Stimulated activated CD8-positive, alpha-beta memory T cell treated with anti-CD3 and anti-CD28 coated beads, Interleukin-12 subunit alpha, Interleukin-12 subunit beta, amount 100 ng/mL, for 24 hours (primary cell): ENCODE measurements around the gene DCC.
"Not testable (repeated sequence)": the region's sequence is repeated elsewhere in the genome, so short reads cannot be mapped to it uniquely, and the experiment has no call there.

ENCODE experiments used
- DNase-seq: peaks from one replicate; pipeline ENCODE4 v3.0.0-alpha.2; 2020; ENCODE audit errors: extremely low read depth

DCC gene

GRCh38 chr18:53382870-53383269, 1042.9 kb downstream of the DCC start:
- DNase-seq, result no peak

DNA sequence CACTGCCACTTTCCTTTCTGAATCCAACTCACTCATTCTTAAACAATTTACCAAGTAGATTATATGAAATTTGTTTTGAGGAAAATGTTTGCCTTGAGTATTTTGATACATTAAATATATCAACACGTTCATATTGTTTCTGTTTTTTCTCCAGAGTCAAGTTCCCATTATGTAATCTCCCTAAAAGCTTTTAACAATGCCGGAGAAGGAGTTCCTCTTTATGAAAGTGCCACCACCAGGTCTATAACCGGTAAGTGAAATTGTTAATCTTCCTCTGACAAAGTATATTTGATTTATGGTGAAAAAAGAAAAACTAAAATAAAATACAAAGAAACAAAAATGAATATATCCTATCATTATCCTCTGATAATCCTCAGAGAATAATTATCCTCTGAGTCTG, 1045.9 kb downstream of the DCC start:
- DNase-seq, result no peak

DNA sequence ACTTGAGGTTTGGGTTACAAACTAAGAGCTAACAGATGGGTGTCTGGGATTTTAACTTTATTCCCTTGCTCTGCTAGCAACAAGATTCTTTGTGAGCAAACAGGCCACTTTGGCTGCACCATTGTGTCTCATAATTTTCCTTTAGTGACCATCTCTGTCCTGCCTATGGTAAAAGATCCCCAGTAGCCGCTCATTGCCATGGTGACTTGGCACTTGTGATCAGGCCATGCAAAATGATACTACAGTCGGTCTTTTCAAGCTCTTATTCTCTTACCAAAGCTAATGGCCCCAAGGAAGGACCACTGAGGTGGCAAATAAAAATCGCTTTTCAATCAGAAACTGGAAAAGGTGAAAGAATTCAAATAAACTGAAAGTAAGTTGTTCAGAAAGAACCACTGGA, 1047.6 kb downstream of the DCC start:
- DNase-seq, result no peak

- no peak for DNase-seq
These were observed 1062.7 kb downstream of the DCC start for GRCh38 chr18:53402670-53403069.

- DNase-seq, result no peak
These were observed 1068.3 kb downstream of the DCC start for GRCh38 chr18:53408271-53408670.

- DNase-seq, result no peak
These were observed 1071.5 kb downstream of the DCC start for GRCh38 chr18:53411511-53411910.

GRCh38 chr18:53417003-53417402, 1077.0 kb downstream of the DCC start:
- DNase-seq, result no peak

DNA sequence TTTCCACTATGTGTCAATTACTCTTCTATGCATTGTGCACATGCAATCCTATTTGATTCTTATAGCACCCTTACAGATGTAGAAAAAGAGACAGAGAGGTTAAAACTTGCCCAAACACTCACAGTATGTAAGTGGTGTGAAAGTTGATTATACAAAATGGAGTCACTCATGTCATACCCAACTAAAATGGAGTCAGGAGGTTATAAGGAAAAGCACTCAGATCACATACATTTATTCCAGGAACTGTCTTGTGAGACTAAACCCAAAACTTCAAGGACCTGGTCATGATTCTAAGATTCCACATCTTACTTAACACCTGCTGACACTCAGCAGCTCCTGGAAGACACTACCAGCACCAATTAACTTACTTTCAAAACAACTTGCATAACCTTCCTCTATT, 1081.9 kb downstream of the DCC start:
- DNase-seq, result no peak

GRCh38 chr18:53422896-53423295, 1082.9 kb downstream of the DCC start:
- DNase-seq, result no peak

DNA sequence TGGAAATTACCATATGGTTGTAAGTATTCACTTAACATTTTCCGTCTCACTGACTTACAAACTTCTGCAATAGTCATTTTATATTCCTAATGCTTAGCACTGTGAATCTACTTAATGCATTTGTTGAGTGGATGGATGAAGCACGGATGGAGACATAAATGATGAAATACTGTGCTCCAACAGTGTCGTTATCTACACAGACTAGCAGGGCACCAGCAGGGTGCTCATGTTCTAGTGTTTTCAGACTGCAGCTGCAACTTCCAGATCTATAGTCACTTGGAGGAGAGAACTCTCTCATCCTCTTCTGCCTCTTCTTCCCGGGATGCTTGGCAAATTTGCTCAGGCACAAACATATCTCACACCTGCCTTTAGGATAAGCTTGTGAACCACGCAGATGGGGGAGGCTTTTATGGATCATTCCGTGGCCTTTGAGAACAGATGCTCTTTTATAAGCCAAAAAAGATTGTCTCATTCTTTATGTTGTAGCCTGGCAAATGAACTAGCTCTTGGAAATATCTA, 1086.7 kb downstream of the DCC start:
- DNase-seq, result no peak

GRCh38 chr18:53441761-53442414, 1101.9 kb downstream of the DCC start:
- no peak for DNase-seq

DNA sequence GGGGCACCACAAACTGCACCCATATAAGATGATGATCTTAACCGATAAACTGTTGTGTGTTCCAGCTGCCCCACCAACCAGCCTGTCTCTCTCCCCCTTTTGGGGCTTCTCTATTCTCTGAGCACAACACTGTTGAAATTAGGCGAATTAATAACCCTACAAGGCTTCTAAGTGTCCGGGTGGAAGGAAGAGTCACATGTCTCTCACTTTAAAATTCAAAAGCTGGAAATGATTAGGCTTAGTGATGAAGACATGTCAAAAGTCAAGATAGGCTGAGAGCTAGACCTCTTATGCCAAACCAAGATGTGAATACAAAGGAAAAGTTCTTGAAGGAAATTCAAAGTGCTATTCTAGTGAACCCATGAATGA, 1102.4 kb downstream of the DCC start:
- no peak for DNase-seq

DNA sequence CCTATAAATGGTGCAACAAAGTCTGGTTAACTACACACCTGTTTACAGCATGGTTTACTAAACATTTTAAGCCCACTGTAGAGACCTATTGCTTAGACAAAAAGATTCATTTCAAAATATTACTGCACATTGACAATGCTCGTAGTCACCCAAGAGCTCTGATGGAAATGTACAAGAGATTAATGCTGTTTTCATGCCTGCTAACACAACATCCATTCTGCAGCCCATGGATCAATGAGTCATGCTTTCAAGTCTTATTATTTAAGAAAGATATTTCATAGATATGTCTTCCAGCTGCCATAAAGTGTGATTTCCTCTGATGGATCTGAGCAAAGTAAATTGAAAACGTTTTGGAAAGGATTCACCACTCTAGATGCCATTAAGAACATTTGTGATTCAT, 1103.3 kb downstream of the DCC start:
- DNase-seq, result no peak

DNA sequence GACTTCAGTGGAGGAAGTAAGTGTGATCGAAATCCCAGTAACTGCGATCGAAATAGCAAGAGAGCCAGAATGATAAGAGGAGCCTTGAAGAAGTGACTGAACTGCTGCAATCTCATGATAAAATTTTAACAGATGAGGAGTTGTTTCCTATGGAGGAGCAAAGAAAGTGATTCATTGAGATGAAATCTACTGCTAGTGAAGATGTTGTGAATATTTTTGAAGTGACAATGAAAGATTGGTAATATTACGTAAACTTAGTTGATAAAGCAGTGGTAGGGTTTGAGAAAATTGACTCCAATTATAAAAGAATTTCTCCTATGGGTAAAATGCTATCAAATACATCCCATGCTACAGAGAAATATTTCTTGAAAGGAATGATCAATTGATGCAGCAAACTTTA, 1103.8 kb downstream of the DCC start:
- DNase-seq, result no peak

- DNase-seq, result no peak
These were observed 1111.9 kb downstream of the DCC start for GRCh38 chr18:53451902-53452301.

GRCh38 chr18:53457068-53457467, 1117.1 kb downstream of the DCC start:
- DNase-seq, result no peak

DNA sequence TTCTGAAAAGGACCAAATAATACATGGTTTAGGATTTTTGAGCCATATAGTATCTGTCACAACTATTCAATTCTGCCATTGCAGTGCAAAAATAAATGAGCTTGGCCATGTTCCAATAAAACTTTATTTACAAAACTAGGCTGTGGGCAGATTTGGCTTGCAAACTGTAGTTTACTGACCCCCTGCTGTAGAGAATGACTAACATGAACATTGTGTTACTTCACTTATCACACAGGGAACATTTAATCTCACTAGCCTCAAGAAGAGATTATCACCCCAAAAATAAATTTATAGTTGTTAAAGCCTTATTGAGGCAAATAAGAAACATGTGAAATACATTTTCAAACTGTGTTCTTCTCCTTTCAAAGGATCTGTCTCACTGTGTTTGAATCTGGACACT, 1118.3 kb downstream of the DCC start:
- DNase-seq, result no peak

- no peak for DNase-seq
These were observed 1119.1 kb downstream of the DCC start for GRCh38 chr18:53458944-53459580.

DNA sequence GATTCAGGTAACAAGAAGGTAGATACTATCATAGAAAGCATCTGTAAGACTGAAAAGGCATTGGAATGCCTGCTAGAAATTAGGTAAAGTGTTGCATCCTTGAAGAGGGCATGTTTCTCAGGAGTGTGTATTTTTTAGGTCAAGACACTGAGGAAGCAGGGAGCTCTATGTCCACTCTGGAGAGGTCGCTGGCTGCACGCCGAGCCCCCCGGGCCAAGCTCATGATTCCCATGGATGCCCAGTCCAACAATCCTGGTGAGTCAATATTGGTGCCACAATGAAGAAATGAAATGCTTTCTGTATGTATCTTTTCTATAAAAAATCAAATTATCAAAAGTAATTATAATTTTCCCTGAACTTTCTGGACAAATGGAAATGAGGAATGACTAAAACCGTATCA, 1127.8 kb downstream of the DCC start:
- no peak for DNase-seq

- not testable (repeated sequence) for DNase-seq
These were observed 1128.2 kb downstream of the DCC start for GRCh38 chr18:53468173-53468572.

DNA sequence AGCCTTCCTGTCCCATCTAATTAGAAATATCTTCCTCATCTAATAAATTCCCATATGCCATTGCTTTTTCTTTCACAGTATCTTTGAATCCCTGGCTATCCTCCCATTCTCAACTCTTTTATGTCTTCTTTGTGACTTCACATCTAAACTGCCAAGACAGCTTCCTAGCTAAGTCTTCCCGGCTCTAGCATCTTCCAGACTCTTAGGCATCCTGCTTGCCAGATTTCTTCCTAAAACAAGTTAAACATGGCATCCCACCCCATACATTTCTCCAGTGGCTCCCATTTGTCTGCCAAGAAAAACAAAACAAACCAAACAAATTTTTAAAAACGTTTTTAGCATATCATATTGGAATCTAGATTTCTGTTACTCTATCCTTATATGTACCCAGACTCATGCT, 1132.5 kb downstream of the DCC start:
- DNase-seq, result no peak

DNA sequence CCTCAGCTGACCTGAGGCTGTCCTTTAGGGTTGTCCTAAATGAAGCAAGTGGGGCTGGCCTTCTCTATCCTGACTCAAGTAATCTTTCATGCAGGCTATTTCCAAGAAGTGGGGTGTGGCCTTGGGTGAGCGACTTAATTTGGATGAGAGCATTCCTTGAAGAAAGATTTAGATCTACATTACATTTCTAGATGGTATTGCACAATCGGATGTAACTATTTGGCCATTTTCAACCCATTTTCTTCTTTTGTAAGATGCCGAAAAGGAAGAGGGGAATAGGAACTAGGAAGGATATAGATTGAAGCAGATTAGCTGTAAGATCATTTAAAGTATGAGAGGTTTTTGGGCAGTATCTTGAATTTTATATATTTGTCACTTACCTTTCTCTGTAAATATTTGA, 1138.2 kb downstream of the DCC start:
- DNase-seq, result no peak

- DNase-seq, result no peak
These were observed 1146.3 kb downstream of the DCC start for GRCh38 chr18:53486296-53486695.

- DNase-seq, result no peak
These were observed 1149.3 kb downstream of the DCC start for GRCh38 chr18:53489266-53489665.
